SU-DHL-6 (cell line): ENCODE measurements around the gene DST.

Source experiments
- H2AFZ ChIP-seq: fragments of 200-600 bp; sonication (generic); 2 replicates; pipeline ENCODE4 v1.6.1; 2014; ENCODE audit warnings: low read depth, mild to moderate bottlenecking, moderate library complexity, mixed read lengths, antibody characterized with exemption, low read length; ENCODE audit not compliant: severe bottlenecking
- H3F3A ChIP-seq: fragments of 200-600 bp; shearing (Covaris generic); 2 replicates; pipeline ENCODE4 v1.6.0; 2016; ENCODE audit warnings: antibody characterized with exemption, mild to moderate bottlenecking; ENCODE audit not compliant: insufficient read depth
- H3K27ac ChIP-seq: fragments of 200-600 bp; sonication (generic); 2 replicates; pipeline ENCODE4 v1.5.1; 2016; ENCODE audit warnings: low read depth, mild to moderate bottlenecking, low read length, moderate library complexity, mixed read lengths
- H3K27me3 ChIP-seq: fragments of 200-600 bp; sonication (generic), shearing (Covaris generic); 2 replicates; pipeline ENCODE4 v1.6.0; 2014; ENCODE audit warnings: mild to moderate bottlenecking, low read length
- H3K36me3 ChIP-seq: fragments of 200-600 bp; sonication (generic); 2 replicates; pipeline ENCODE4 v1.6.1; 2014; ENCODE audit warnings: mild to moderate bottlenecking, low read length, mixed read lengths
- H3K4me2 ChIP-seq: fragments of 300-600, 200-600 bp; shearing (Covaris generic), sonication (generic); 2 replicates; pipeline ENCODE4 v1.6.0; 2014; ENCODE audit warnings: low read length, low read depth, mild to moderate bottlenecking; ENCODE audit not compliant: poor library complexity, severe bottlenecking
- H3K4me3 ChIP-seq: fragments of 200-600 bp; sonication (generic); 2 replicates; pipeline ENCODE4 v1.5.1; 2014; ENCODE audit warnings: antibody characterized with exemption, low read length, mild to moderate bottlenecking, mixed read lengths; ENCODE audit not compliant: insufficient read depth, poor library complexity, severe bottlenecking
- H3K79me2 ChIP-seq: fragments of 200-600 bp; sonication (generic); 2 replicates; pipeline ENCODE4 v1.6.1; 2014; ENCODE audit warnings: mild to moderate bottlenecking, low read length, moderate library complexity; ENCODE audit not compliant: insufficient read depth
- H3K9ac ChIP-seq: fragments of 200-600 bp; sonication (generic); 2 replicates; pipeline ENCODE4 v1.7.0; 2014; ENCODE audit warnings: mild to moderate bottlenecking, low read length
- H3K9me2 ChIP-seq: fragments of 200-600 bp; sonication (generic); replicated peaks from 2 replicates; pipeline ENCODE4 v1.6.1; 2014; ENCODE audit warnings: low read length; ENCODE audit not compliant: insufficient read depth
- H3K9me3 ChIP-seq: fragments of 200-600 bp; sonication (generic); 2 replicates; pipeline ENCODE4 v1.6.1; 2014; ENCODE audit warnings: low read length, mixed read lengths; ENCODE audit not compliant: insufficient read depth
- H4K20me1 ChIP-seq: fragments of 200-600 bp; sonication (generic); 2 replicates; pipeline ENCODE4 v1.6.1; 2014; ENCODE audit warnings: low read depth, mild to moderate bottlenecking, antibody characterized with exemption, low read length, moderate library complexity, mixed read lengths
- EZH2phosphoT487 ChIP-seq: fragments of 200-600 bp; sonication (generic), shearing (Covaris generic); conservative IDR thresholded peaks from 2 replicates; pipeline ENCODE4 v1.6.1; 2018; ENCODE audit warnings: mild to moderate bottlenecking, antibody characterized with exemption, low read length, moderate library complexity, mixed read lengths
- TF ChIP-seq, protein P1 (sequence below): fragments of 200-600 bp; sonication (generic); IDR thresholded peaks from one replicate; pipeline ENCODE4 v1.5.1; 2017; ENCODE audit warnings: antibody characterized with exemption, mild to moderate bottlenecking, low read length, moderate library complexity; ENCODE audit not compliant: insufficient read depth, poor library complexity, severe bottlenecking

Gene DST

DNA sequence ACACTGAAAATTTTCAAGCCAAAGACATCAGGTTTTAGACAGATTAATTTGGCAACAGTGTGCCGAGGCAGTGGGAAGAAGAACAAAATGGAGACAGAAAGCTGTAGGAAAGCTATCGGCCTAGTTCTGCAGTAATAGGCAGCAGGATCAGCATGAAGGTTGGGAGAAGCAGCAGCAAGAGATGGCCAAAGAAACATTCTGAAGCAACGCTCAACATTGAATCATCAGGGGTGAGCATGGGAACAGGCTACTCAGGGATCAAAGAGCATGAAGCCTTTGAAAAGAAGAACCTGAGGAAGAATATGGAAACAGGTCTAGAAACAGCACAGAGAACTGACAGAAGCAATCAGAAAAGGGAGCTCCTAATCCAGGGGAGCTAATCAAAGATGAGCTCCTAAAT is 7.1 kb upstream of the DST start:
- Histone ChIP-seq H3K27me3 (peaks cover 4% of the 10 kb centered on the region; the same call in 1 of the 2 replicates), H3F3A (no peaks in the 10 kb centered on the region), H3K9me2 (no peaks in the 10 kb centered on the region), H4K20me1 (no peaks in the 10 kb centered on the region), H2AFZ (no peak overlapping the region), H3K9me3 (no peaks in the 10 kb centered on the region), H3K79me2 (no peaks in the 10 kb centered on the region), H3K27ac (no peak overlapping the region), H3K9ac (no peak overlapping the region), H3K4me3 (no peak overlapping the region), H3K36me3 (no peaks in the 10 kb centered on the region), H3K4me2 (no peak overlapping the region)
- TF ChIP-seq, protein P1, sequence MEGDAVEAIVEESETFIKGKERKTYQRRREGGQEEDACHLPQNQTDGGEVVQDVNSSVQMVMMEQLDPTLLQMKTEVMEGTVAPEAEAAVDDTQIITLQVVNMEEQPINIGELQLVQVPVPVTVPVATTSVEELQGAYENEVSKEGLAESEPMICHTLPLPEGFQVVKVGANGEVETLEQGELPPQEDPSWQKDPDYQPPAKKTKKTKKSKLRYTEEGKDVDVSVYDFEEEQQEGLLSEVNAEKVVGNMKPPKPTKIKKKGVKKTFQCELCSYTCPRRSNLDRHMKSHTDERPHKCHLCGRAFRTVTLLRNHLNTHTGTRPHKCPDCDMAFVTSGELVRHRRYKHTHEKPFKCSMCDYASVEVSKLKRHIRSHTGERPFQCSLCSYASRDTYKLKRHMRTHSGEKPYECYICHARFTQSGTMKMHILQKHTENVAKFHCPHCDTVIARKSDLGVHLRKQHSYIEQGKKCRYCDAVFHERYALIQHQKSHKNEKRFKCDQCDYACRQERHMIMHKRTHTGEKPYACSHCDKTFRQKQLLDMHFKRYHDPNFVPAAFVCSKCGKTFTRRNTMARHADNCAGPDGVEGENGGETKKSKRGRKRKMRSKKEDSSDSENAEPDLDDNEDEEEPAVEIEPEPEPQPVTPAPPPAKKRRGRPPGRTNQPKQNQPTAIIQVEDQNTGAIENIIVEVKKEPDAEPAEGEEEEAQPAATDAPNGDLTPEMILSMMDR: no peak
- no peak for TF ChIP-seq EZH2phosphoT487

DNA sequence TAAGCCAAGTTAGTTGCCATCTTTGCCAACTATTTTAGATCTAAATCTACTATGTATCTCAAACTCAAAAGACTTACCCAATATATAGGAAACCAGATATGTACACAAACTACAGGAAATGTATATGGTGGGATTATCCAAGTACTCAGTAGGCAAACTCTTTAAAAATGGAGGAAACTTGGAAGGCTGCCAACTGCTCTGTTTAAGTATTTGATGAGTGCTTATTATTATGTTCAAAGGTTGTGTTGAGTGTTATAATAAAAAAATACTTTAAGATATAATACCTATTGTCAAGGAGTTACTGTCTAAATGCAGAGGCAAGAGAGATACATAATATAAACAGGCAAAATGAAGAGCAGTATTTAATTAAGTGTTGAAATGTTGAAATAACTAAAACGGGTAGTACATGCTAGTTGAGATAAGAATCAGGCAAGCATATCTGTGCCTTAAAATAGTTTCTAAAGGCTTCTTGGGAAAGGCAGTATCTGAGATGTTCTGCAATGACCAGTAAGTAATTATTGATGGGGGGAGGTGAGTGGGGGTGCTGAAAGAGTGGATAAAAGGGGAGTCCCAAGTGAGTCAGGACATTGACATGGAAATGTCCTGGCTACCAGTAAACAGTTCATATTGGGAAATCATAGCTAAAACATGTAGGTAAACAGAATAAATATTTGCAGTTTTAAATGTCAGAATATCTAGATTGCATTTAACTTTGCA is 6.5 kb upstream of the DST start:
- H4K20me1 ChIP-seq: no peaks in the 10 kb centered on the region
- no peaks in the 10 kb centered on the region for H3F3A ChIP-seq
- H2AFZ ChIP-seq: no peak overlapping the region
- no peaks in the 10 kb centered on the region for H3K9me3 ChIP-seq
- no peaks in the 10 kb centered on the region for H3K79me2 ChIP-seq
- H3K9ac ChIP-seq: no peak overlapping the region
- H3K4me2 ChIP-seq: no peak overlapping the region
- no peaks in the 10 kb centered on the region for H3K36me3 ChIP-seq
- H3K9me2 ChIP-seq: no peaks in the 10 kb centered on the region
- no peak overlapping the region for H3K4me3 ChIP-seq
- peaks cover 4% of the 10 kb centered on the region; the same call in 1 of the 2 replicates for H3K27me3 ChIP-seq
- no peak overlapping the region for H3K27ac ChIP-seq
- TF ChIP-seq EZH2phosphoT487: no peak
- TF ChIP-seq, protein P1: no peak

GRCh38 chr6:56647172-56647762 is 4.6 kb upstream of the DST start:
- Histone ChIP-seq H3K9me3 (no peaks in the 10 kb centered on the region), H4K20me1 (no peaks in the 10 kb centered on the region), H3K4me3 (no peak overlapping the region), H3K9me2 (no peaks in the 10 kb centered on the region), H3K27ac (no peak overlapping the region), H3F3A (no peaks in the 10 kb centered on the region), H3K79me2 (no peaks in the 10 kb centered on the region), H3K36me3 (no peaks in the 10 kb centered on the region), H3K4me2 (no peak overlapping the region), H3K9ac (no peak overlapping the region), H3K27me3 (peaks cover 4% of the 10 kb centered on the region; the same call in 1 of the 2 replicates), H2AFZ (no peak overlapping the region)
- no peak for TF ChIP-seq EZH2phosphoT487
- TF ChIP-seq, protein P1: no peak
